LNCAP (cell line): ENCODE measurements around the gene FHIT.

Experiments
- CTCF ChIP-seq: fragments of 450-650 bp; IDR thresholded peaks from 2 replicates; pipeline ENCODE4 v1.5.1; 2017; ENCODE audit warnings: mild to moderate bottlenecking

Gene FHIT

GRCh38 chr3:60708191-60708975 is 542.9 kb downstream of the FHIT start:
- no peak for TF ChIP-seq CTCF

GRCh38 chr3:60707452-60708020 is 543.7 kb downstream of the FHIT start:
- no peak for TF ChIP-seq CTCF

DNA sequence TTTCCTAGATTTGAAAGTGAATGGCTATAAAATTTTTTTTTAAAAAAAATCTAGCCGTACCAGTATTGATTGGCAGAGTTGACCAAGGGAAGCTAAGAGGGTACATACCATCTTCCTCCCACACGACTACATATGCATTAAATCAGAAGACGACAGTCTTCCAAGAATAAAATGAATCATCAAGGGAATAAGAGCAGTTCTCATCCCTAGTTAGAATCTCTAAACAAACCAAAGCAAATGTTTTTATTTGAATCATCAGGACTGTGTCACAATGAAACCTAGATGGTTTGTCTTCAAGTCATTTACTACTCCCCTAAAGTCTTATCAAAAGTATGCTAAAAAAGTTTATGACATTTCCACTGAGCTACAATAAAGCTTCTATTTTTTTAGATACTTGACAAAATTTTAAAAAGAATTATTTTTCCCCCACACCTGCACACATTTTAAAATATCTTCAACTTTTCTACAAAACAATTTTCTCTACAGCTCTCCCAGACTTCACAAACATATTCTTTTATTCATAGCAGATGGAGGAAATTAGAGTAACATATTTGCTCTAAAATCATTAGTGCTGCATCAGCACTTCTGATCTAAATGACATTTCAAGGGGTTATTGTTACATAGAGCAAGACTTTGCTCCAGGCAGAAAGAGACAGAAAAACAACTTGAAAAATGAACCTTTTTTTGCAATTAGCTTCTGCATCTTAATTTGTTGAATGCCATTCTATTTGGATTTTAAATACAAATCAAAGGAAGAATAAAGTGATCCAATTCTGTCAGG is 547.1 kb downstream of the FHIT start:
- no peak for TF ChIP-seq CTCF

DNA sequence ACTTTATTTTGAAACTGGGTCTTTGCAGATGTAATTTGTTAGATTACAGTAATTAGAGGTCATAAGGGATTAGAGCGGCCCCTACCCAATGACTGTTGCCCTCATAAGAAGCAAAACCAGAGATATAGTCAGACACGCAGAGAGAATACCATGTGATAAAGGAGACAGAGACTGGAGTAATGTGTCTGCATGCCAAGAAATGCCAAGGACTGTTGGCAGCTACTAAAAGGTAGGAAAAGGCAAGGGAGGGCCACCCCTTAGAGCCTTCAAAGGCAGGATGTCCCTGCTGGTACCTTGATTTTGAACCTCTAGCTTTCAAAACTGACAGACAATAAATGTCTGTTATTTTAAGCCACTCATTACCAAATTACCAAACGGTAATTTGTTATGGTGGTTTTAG is 548.2 kb downstream of the FHIT start:
- TF ChIP-seq CTCF, result no peak

DNA sequence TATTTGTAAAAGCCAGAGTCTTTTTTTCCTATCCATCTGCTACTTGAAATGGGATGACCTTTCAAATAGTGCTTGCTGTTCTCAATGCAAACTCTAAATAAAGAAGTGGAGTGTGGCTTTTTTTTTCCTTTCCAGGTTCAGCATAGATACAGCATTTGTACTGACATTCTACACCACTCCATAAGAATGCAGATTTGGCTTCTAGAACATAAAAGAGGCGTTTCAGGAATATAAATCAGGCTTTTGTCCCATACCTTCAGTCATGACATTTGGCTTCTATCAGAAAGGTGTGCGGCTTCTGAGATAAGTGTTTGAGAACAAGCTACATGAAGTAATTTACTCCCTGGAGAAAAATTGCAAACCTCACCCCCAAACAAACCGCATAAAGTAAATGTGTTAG is 553.1 kb downstream of the FHIT start:
- TF ChIP-seq CTCF, result no peak

GRCh38 chr3:60697132-60697531 is 554.1 kb downstream of the FHIT start:
- no peak for TF ChIP-seq CTCF

- TF ChIP-seq CTCF, result no peak
These were observed 554.7 kb downstream of the FHIT start for GRCh38 chr3:60696428-60697125.
